GM12878 (cell line): ENCODE measurements around the gene GNAO1.

Source experiments
- CEBPB ChIP-seq, 2 experiments: fragments of 150-350 bp in 1 of 2; IDR thresholded peaks; 2 replicates each; pipeline ENCODE4 v1.6.1; 2012 to 2014; ENCODE audit warnings: low read depth in 2 of 2, low read length in 2 of 2, borderline replicate concordance in 1 of 2, inconsistent platforms in 1 of 2
- CTCF ChIP-seq, 3 experiments: IDR thresholded peaks in 2 of 3; conservative IDR thresholded peaks in 1 of 3; 2 replicates each; pipeline ENCODE4 v1.5.1; 2011; ENCODE audit warnings: low read depth in 3 of 3, low read length in 3 of 3, mild to moderate bottlenecking in 3 of 3, control low read depth in 2 of 3, moderate library complexity in 2 of 3, inconsistent platforms in 1 of 3, mixed read lengths in 1 of 3; ENCODE audit not compliant: control insufficient read depth in 2 of 3, insufficient read depth in 1 of 3; ENCODE audit errors: extremely low read depth in 1 of 3
- ELK1 ChIP-seq: IDR thresholded peaks from 2 replicates; pipeline ENCODE4 v1.6.1; 2012; ENCODE audit warnings: low read depth, low read length, improper control_type of control experiment
- HDAC6 ChIP-seq: fragments of 200-600 bp; sonication (generic); IDR thresholded peaks from one replicate; pipeline ENCODE4 v1.8.0; 2017; ENCODE audit warnings: antibody characterized with exemption; ENCODE audit not compliant: unreplicated experiment
- RAD21 ChIP-seq: IDR thresholded peaks from 2 replicates; pipeline ENCODE4 v1.6.1; 2011; ENCODE audit warnings: mild to moderate bottlenecking, low read depth, low read length, moderate library complexity; ENCODE audit not compliant: insufficient read depth
- ZNF274 ChIP-seq: IDR thresholded peaks from one replicate; pipeline ENCODE4 v1.8.0; 2011; ENCODE audit not compliant: insufficient read length, insufficient read depth

DNA sequence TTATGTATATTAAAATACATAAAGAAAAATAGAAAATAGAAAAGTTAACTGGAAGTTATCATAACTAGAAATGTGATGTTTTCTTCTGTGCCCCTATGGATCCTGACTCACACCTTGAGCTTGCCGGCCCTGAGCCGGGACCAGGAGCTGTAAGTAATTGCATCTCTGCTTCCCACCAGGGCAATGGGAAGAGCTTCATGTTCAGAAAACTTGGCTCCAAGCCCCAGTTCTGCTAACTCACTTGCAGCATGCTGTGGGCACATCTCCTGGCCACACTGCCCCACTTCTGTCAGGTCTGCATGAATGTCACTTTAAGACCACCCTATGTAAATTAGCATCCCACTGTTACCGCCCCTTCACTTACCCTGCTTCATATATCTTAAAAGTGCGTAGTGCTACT, 37.2 kb downstream of the GNAO1 start:
- TF ChIP-seq CTCF (IDR thresholded peaks at IDR 0.05 in 2 of 3, conservative IDR thresholded peaks at IDR 0.05 in 1 of 3; ENCODE audit: control insufficient read depth in 2 of 3, extremely low read depth in 1 of 3, insufficient read depth in 1 of 3, low read depth in 3 of 3, low read length in 3 of 3) (no peak), CEBPB (IDR thresholded peaks at IDR 0.05; ENCODE audit: borderline replicate concordance in 1 of 2, low read depth in 2 of 2, low read length in 2 of 2) (no peak), ELK1 (no peak), RAD21 (no peak), HDAC6 (no peak), ZNF274 (no peak)
